NT2/D1 (cell line): ENCODE measurements around the gene NUDT4B.
"Not testable (repeated sequence)": the region's sequence is repeated elsewhere in the genome, so short reads cannot be mapped to it uniquely, and the experiment has no call there.

Experiments used
- YY1 ChIP-seq: IDR thresholded peaks from 2 replicates; pipeline ENCODE4 v1.6.1; 2011; ENCODE audit not compliant: insufficient read length, insufficient read depth
- ZNF274 ChIP-seq: IDR thresholded peaks from 2 replicates; pipeline ENCODE4 v1.6.1; 2011; ENCODE audit warnings: mild to moderate bottlenecking, low read depth, low read length

DNA sequence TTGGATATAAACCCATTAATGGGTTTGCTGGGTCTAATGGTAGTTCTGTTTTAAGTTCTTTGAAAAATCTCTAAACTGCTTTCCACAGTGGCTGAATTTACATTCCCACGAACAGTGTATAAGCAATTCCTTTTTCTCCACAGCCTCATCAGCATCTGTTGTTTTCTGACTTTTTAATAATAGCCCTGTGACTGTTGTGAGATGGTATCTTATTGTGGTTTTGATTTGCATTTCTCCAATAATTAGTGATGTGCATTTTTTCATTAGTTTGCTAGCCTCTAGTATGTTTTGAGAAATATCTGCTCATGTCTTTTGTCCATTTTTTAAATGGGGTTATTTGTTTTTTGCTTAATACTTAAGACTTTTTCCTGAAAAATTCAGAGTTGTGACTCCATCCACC is 31.8 kb downstream of the NUDT4B start:
- TF ChIP-seq YY1, ZNF274: not testable (repeated sequence)
